GM10266 (cell line): ENCODE measurements around the gene CNNM3.

Experiments
- DNase-seq: peaks from one replicate; pipeline ENCODE4 v3.0.0; 2012; ENCODE audit errors: extremely low spot score
- TF ChIP-seq, protein P1 (sequence below): IDR thresholded peaks from 2 replicates; pipeline ENCODE4 v1.5.1; 2012; ENCODE audit warnings: mild to moderate bottlenecking, low read depth; ENCODE audit not compliant: control insufficient read depth, insufficient read depth; ENCODE audit errors: missing control alignments

Gene CNNM3

DNA sequence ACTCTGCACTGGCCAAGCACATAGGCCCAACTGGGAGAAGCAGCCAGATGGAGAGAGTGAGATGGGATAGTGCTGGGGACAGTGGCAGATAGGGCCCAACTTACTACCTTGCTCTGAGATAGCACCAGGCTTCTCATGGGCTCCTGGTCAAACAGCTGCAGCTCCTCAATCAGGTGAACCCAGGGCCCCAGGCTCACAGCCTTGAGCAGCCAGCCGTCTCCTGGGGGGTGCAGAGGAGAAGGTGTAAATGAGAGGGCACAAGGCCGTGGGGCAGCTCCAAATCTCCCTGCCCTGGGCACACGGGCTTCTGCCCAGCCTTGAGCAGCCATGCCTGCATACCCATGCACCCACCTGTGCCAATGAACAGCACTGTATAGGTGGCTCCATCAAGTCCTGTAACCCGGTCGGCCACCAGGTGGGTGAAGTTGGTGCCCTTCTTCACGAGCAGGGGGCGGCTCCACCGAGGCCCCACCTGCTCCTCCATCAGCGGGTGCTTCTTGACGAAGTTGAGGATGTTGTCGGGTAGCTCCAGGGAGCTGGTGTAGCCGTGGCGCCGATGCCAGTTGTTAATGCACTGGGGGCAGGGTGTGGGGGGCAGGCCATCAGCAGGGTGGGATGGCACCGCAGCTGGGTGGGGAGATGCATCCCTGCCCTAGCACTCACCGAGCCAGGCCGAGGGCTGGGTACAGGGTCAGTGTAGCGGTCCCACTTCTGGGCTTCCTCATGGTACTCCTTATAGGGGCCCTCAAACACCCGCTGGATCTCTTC lies 47.7 kb downstream of the CNNM3 start:
- DNase-seq, result no peak
- TF ChIP-seq, protein P1, sequence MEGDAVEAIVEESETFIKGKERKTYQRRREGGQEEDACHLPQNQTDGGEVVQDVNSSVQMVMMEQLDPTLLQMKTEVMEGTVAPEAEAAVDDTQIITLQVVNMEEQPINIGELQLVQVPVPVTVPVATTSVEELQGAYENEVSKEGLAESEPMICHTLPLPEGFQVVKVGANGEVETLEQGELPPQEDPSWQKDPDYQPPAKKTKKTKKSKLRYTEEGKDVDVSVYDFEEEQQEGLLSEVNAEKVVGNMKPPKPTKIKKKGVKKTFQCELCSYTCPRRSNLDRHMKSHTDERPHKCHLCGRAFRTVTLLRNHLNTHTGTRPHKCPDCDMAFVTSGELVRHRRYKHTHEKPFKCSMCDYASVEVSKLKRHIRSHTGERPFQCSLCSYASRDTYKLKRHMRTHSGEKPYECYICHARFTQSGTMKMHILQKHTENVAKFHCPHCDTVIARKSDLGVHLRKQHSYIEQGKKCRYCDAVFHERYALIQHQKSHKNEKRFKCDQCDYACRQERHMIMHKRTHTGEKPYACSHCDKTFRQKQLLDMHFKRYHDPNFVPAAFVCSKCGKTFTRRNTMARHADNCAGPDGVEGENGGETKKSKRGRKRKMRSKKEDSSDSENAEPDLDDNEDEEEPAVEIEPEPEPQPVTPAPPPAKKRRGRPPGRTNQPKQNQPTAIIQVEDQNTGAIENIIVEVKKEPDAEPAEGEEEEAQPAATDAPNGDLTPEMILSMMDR, result no peak

DNA sequence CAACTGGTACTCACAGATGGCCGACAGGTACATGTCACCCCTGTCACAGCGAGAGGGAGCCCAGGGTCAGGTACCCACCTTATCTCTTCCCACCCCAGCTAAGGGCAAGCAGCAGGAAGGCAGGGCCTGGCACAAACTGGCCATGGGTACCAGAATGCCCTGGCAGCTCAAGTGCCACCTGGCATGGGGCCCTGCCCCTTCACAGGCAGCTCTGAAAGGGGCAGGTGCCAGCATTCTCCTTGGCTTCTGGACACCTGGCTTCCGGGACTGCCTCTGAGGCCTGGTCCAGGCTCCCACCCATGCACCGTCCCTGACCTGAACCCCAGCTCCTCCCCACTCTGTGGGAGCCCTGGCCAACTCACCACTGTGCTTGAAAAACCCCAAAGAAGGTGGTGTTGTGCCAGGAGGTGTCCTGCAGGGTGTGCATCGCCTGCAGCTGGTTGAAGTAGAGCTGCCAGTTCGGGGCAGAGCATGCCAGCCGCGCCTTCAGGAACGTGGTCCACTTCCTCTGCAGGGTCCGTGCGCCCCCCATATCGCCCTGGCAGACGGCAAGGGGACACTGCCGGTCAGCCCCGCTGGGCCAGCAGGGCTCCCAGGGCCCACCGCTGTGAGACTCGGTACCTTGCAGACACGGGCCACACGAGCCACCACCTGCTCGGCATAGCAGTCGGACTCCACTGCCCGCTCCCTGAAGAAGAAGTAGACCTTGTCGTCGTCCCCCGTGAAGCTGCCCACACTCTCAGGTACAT lies 48.4 kb downstream of the CNNM3 start:
- DNase-seq, result no peak
- TF ChIP-seq, protein P1, result no peak

DNA sequence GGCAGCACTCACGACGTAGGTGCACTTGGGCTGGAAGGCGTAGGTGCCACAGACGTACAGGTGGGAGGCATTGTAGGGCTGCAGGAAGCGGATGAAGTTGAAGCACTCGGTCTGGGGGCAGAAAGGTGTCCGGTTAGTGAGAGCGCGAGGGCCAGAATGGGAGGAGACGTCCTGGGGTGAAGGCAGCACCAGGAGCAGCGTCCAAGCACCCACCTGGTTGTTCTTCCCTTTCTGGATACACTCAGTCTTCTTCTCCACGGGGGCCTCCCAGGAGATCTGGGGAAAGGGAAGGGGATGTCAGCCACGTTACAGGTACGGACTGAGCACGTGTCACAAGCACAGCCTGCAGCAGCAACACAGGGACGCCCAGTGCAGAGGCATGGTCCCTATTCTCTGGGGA lies 49.6 kb downstream of the CNNM3 start:
- TF ChIP-seq, protein P1, result no peak
- no peak for DNase-seq

DNA sequence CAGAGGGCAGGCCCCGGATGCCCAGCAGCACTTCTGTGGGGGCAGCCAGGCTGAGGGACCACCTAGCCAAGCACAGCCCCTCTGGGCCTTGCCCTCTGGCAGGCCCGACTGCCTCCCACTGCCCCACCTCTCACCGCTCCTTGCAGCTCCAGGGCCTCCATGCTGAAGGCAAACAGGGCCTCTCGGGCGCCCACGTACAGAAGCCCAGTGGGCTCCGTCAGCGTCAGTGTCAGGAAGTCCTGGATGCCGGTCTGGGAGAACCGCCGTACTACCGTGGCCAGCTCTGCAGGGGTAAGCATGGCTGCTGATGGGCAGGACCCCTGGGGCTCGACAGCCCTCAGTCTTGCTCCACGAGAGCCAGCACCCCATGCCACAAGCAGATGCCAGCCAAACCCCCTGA lies 50.1 kb downstream of the CNNM3 start:
- TF ChIP-seq, protein P1, result no peak
- no peak for DNase-seq

DNA sequence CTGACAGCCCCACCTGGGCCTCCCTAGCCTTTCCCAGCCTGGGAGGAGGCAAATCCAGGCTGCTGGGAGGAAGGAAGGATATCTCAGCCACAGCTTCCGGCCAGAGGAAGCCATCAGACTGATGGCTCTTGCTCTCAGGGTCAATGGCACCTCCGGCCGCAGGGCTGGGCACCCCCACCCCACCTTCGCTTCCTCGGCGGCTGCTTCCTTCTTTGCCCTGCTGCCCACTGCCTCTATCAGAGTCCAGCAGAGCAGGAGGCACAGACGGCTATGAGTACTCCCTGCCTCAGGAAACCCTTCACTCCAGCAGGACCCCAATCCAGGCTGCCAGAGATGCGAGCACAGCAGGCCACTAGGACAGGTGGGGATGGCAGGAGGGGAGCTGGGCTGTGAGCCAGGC lies 50.5 kb downstream of the CNNM3 start:
- TF ChIP-seq, protein P1, result no peak
- no peak for DNase-seq

DNA sequence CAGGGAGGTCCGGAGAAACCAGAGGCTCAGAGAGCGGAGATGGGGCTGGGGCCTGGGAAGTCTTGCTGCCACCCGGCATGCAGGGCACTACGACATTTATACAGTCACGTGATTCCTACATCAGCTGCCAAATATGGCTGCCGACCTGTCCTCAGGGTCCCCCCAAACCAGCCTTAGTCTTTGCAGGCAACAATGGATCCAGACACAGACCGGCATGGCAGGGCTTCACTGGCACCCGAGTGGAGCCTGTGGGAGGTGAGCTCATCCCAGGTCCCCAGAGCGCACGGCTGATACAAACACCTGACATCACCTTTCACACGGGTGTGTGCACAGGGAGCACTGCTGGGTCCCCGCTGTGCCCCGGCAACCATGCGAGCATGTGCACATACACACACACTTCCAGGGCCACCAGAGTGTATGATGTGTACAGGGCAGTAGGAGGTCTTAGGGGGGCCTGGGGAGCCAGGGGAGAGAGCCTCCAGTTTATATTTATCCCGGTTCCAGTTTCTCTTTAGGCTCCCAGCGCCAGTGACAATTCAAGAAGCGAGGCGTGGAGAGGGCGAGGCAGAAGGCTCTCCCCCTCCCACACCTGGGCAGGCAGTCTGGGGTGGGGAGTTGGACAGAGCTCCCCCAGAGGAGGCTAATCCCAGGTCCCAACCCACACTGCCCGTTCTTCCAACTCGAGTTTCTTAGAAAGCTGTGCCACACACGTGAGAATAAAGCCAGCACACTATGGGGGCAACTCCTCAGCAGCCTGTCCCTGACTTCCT lies 51.1 kb downstream of the CNNM3 start:
- TF ChIP-seq, protein P1, result no peak
- no peak for DNase-seq
